Measurements from ENCODE around the gene LRP5.

Gene LRP5

GRCh38 chr11:68302670-68303069 is 9.7 kb upstream of the LRP5 start:
- Histone ChIP-seq H4K5ac (ENCODE audit: low read length) (no peak overlapping the region), H3K27ac (ENCODE audit: low read depth, low read length) (no peak overlapping the region), H3K56ac (ENCODE audit: low read length) (no peak overlapping the region), H3K4me3 (ENCODE audit: low read length) (no peak overlapping the region), H2AK5ac (ENCODE audit: low read length) (no peak overlapping the region), H2BK15ac (replicated peaks; ENCODE audit: low read depth) (no peak overlapping the region), H4K8ac (ENCODE audit: low read depth, low read length) (no peak overlapping the region), H2BK5ac (ENCODE audit: low read length) (no peak overlapping the region), H3K18ac (ENCODE audit: low read length) (no peak overlapping the region), H3K9ac (ENCODE audit: low read length) (no peak overlapping the region), H3K79me2 (ENCODE audit: control insufficient read depth, insufficient read depth, low read length) (no peaks in the 10 kb centered on the region), H3K4me2 (ENCODE audit: low read length) (no peak overlapping the region), H3K79me1 (ENCODE audit: low read length) (no peaks in the 10 kb centered on the region), H3K4ac (ENCODE audit: low read depth, low read length) (no peak overlapping the region), H2BK120ac (ENCODE audit: low read depth, low read length) (no peak overlapping the region), H3K36me3 (ENCODE audit: control insufficient read depth, insufficient read depth, low read length) (no peaks in the 10 kb centered on the region), H3K4me1 (ENCODE audit: control insufficient read depth, low read depth, low read length) (no peaks in the 10 kb centered on the region), H3K23ac (ENCODE audit: low read length) (no peak overlapping the region), H3K27me3 (ENCODE audit: insufficient read depth, low read length, poor library complexity) (no peaks in the 10 kb centered on the region)
- no peak for DNase-seq
- WGBS (ENCODE audit: extremely low coverage, insufficient coverage, low lambda C conversion rate) = no CpG with 5 or more reads among the region's 7 CpGs

- H4K8ac ChIP-seq (ENCODE audit: low read depth, low read length) = no peak overlapping the region
- no peaks in the 10 kb centered on the region for H3K27me3 ChIP-seq (ENCODE audit: insufficient read depth, low read length, poor library complexity)
- no peak overlapping the region for H3K4me3 ChIP-seq (ENCODE audit: low read length)
- H3K27ac ChIP-seq (ENCODE audit: low read depth, low read length) = no peak overlapping the region
- H4K5ac ChIP-seq (ENCODE audit: low read length) = no peak overlapping the region
- no peaks in the 10 kb centered on the region for H3K4me1 ChIP-seq (ENCODE audit: control insufficient read depth, low read depth, low read length)
- H3K36me3 ChIP-seq (ENCODE audit: control insufficient read depth, insufficient read depth, low read length) = no peaks in the 10 kb centered on the region
- no peak overlapping the region for H3K18ac ChIP-seq (ENCODE audit: low read length)
- no peak overlapping the region for H3K9ac ChIP-seq (ENCODE audit: low read length)
- no CpG with 5 or more reads among the region's 2 CpGs for WGBS (ENCODE audit: extremely low coverage, insufficient coverage, low lambda C conversion rate)
- H3K79me2 ChIP-seq (ENCODE audit: control insufficient read depth, insufficient read depth, low read length) = no peaks in the 10 kb centered on the region
- no peak overlapping the region for H2BK5ac ChIP-seq (ENCODE audit: low read length)
- H3K4ac ChIP-seq (ENCODE audit: low read depth, low read length) = no peak overlapping the region
- H3K79me1 ChIP-seq (ENCODE audit: low read length) = no peaks in the 10 kb centered on the region
- H3K56ac ChIP-seq (ENCODE audit: low read length) = no peak overlapping the region
- H2BK15ac ChIP-seq (replicated peaks; ENCODE audit: low read depth) = no peak overlapping the region
- no peak overlapping the region for H2BK120ac ChIP-seq (ENCODE audit: low read depth, low read length)
- no peak for DNase-seq
- no peak overlapping the region for H3K23ac ChIP-seq (ENCODE audit: low read length)
- H2AK5ac ChIP-seq (ENCODE audit: low read length) = no peak overlapping the region
- no peak overlapping the region for H3K4me2 ChIP-seq (ENCODE audit: low read length)
Observed at GRCh38 chr11:68303083-68303482, 9.3 kb upstream of the LRP5 start.

DNA sequence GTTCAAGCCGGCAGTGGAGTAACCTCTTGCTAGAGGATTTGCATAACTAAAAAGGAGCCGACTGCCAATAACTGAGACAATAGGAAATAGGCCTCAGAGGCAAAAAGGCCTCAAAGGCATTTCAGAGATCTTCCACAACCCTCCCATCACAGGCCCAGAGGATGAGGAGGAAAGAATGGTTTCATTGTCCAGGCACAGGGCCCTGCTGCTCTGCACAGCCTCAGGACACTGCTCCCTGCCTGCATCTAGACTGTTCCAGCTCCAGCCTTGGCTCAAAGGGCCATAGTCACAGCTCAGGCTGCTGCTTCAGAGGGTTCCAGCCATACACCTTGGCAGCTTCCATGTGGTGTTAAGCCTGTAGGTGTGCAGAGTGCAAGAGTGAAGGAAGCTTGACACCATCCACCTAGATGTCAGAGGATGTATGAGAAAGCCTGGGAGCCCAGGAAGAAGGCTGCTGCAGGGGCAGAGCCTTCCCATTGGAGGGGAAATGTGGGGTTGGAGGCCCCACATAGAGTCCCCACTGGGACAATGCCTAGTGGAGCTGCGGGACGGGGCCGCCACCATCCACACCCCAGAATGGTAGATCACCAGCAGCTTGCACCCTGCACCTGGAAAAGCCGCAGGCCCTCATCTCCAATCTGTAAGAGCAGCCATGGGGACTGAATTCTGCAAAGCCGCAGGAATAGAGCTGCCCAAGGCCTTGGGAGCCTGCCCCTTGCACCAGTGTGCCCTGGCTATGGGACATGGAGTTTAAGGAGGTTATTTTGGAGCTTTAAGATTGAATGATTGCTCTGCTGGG is 8.2 kb upstream of the LRP5 start:
- Histone ChIP-seq H3K23ac (ENCODE audit: low read length) (no peak overlapping the region), H3K4ac (ENCODE audit: low read depth, low read length) (no peak overlapping the region), H3K4me2 (ENCODE audit: low read length) (no peak overlapping the region), H3K79me1 (ENCODE audit: low read length) (no peaks in the 10 kb centered on the region), H3K9ac (ENCODE audit: low read length) (no peak overlapping the region), H3K27me3 (ENCODE audit: insufficient read depth, low read length, poor library complexity) (no peaks in the 10 kb centered on the region), H3K4me3 (ENCODE audit: low read length) (no peak overlapping the region), H3K79me2 (ENCODE audit: control insufficient read depth, insufficient read depth, low read length) (no peaks in the 10 kb centered on the region), H3K27ac (ENCODE audit: low read depth, low read length) (no peak overlapping the region), H3K56ac (ENCODE audit: low read length) (no peak overlapping the region), H3K4me1 (ENCODE audit: control insufficient read depth, low read depth, low read length) (no peaks in the 10 kb centered on the region), H2BK5ac (ENCODE audit: low read length) (no peak overlapping the region), H2BK120ac (ENCODE audit: low read depth, low read length) (no peak overlapping the region), H4K8ac (ENCODE audit: low read depth, low read length) (no peak overlapping the region), H2BK15ac (replicated peaks; ENCODE audit: low read depth) (no peak overlapping the region), H4K5ac (ENCODE audit: low read length) (no peak overlapping the region), H3K36me3 (ENCODE audit: control insufficient read depth, insufficient read depth, low read length) (no peaks in the 10 kb centered on the region), H2AK5ac (ENCODE audit: low read length) (no peak overlapping the region), H3K18ac (ENCODE audit: low read length) (no peak overlapping the region)
- no peak for DNase-seq
- no CpG with 5 or more reads among the region's 7 CpGs for WGBS (ENCODE audit: extremely low coverage, insufficient coverage, low lambda C conversion rate)

GRCh38 chr11:68306636-68307035 is 5.8 kb upstream of the LRP5 start:
- Histone ChIP-seq H3K36me3 (ENCODE audit: control insufficient read depth, insufficient read depth, low read length) (no peaks in the 10 kb centered on the region), H3K4me2 (ENCODE audit: low read length) (no peak overlapping the region), H3K27me3 (ENCODE audit: insufficient read depth, low read length, poor library complexity) (no peaks in the 10 kb centered on the region), H3K27ac (ENCODE audit: low read depth, low read length) (no peak overlapping the region), H2BK5ac (ENCODE audit: low read length) (no peak overlapping the region), H3K4me3 (ENCODE audit: low read length) (no peak overlapping the region), H3K18ac (ENCODE audit: low read length) (no peak overlapping the region), H3K56ac (ENCODE audit: low read length) (no peak overlapping the region), H2BK120ac (ENCODE audit: low read depth, low read length) (no peak overlapping the region), H2BK15ac (replicated peaks; ENCODE audit: low read depth) (no peak overlapping the region), H3K4me1 (ENCODE audit: control insufficient read depth, low read depth, low read length) (no peaks in the 10 kb centered on the region), H3K79me1 (ENCODE audit: low read length) (no peaks in the 10 kb centered on the region), H3K23ac (ENCODE audit: low read length) (no peak overlapping the region), H3K4ac (ENCODE audit: low read depth, low read length) (no peak overlapping the region), H4K5ac (ENCODE audit: low read length) (no peak overlapping the region), H3K79me2 (ENCODE audit: control insufficient read depth, insufficient read depth, low read length) (no peaks in the 10 kb centered on the region), H3K9ac (ENCODE audit: low read length) (no peak overlapping the region), H4K8ac (ENCODE audit: low read depth, low read length) (no peak overlapping the region), H2AK5ac (ENCODE audit: low read length) (no peak overlapping the region)
- DNase-seq = no peak
- WGBS (ENCODE audit: extremely low coverage, insufficient coverage, low lambda C conversion rate) = no CpG with 5 or more reads among the region's 3 CpGs

DNA sequence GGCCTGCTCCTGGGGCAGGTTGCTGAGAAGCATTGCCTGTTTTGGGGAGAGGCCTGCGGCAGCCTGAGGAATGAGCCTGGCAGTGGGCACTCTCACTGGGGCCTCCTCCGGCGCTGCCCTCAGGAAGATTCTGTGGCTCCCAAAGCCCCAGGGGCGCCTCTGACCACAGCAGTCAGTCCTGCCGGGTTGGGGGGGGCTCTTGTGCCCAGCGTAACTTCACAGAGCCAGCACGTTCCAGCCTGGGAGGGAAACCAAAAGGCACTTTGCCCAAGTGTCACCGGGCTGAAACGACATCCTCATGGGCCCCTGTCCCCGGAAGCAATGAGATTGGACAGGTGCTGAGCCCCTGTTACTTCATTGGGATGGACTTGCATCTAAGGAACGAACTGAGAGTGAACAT is 4.3 kb upstream of the LRP5 start:
- Histone ChIP-seq H3K4me3 (ENCODE audit: low read length) (no peak overlapping the region), H3K79me1 (ENCODE audit: low read length) (no peaks in the 10 kb centered on the region), H3K36me3 (ENCODE audit: control insufficient read depth, insufficient read depth, low read length) (no peaks in the 10 kb centered on the region), H3K23ac (ENCODE audit: low read length) (no peak overlapping the region), H2BK5ac (ENCODE audit: low read length) (no peak overlapping the region), H3K4ac (ENCODE audit: low read depth, low read length) (no peak overlapping the region), H3K56ac (ENCODE audit: low read length) (no peak overlapping the region), H3K4me2 (ENCODE audit: low read length) (no peak overlapping the region), H2AK5ac (ENCODE audit: low read length) (no peak overlapping the region), H2BK120ac (ENCODE audit: low read depth, low read length) (no peak overlapping the region), H3K9ac (ENCODE audit: low read length) (no peak overlapping the region), H4K5ac (ENCODE audit: low read length) (no peak overlapping the region), H3K79me2 (ENCODE audit: control insufficient read depth, insufficient read depth, low read length) (no peaks in the 10 kb centered on the region), H3K27ac (ENCODE audit: low read depth, low read length) (no peak overlapping the region), H3K4me1 (ENCODE audit: control insufficient read depth, low read depth, low read length) (no peaks in the 10 kb centered on the region), H3K27me3 (ENCODE audit: insufficient read depth, low read length, poor library complexity) (no peaks in the 10 kb centered on the region), H4K8ac (ENCODE audit: low read depth, low read length) (no peak overlapping the region), H2BK15ac (replicated peaks; ENCODE audit: low read depth) (no peak overlapping the region), H3K18ac (ENCODE audit: low read length) (no peak overlapping the region)
- no peak for DNase-seq
- WGBS (ENCODE audit: extremely low coverage, insufficient coverage, low lambda C conversion rate) = no CpG with 5 or more reads among the region's 11 CpGs
